ENCODE results near the gene MUC22.

The MUC22 gene

GRCh38 chr6:31010393-31011060 is at the start of gene MUC22:
Gene MUC22 (plus strand): TSS chr6:31010474. CDS start chr6:31010707, 233 bp downstream.
- DNase-seq (ENCODE audit: low read depth): peak; percentile 69
- H3K4me3 ChIP-seq (ENCODE audit: low read depth, low read length): no peak within 1 kb of the TSS
- TF ChIP-seq, protein P1, sequence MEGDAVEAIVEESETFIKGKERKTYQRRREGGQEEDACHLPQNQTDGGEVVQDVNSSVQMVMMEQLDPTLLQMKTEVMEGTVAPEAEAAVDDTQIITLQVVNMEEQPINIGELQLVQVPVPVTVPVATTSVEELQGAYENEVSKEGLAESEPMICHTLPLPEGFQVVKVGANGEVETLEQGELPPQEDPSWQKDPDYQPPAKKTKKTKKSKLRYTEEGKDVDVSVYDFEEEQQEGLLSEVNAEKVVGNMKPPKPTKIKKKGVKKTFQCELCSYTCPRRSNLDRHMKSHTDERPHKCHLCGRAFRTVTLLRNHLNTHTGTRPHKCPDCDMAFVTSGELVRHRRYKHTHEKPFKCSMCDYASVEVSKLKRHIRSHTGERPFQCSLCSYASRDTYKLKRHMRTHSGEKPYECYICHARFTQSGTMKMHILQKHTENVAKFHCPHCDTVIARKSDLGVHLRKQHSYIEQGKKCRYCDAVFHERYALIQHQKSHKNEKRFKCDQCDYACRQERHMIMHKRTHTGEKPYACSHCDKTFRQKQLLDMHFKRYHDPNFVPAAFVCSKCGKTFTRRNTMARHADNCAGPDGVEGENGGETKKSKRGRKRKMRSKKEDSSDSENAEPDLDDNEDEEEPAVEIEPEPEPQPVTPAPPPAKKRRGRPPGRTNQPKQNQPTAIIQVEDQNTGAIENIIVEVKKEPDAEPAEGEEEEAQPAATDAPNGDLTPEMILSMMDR (conservative IDR thresholded peaks at IDR 0.05; ENCODE audit: low read depth, low read length): no peak

GRCh38 chr6:30960907-30961673 is 49.2 kb upstream of the MUC22 start:
- H3K4me3 ChIP-seq (ENCODE audit: low read depth, low read length): no peak overlapping the region
- TF ChIP-seq, protein P1 (conservative IDR thresholded peaks at IDR 0.05; ENCODE audit: low read depth, low read length): no peak
- DNase-seq (ENCODE audit: low read depth): peak; percentile 50

DNA sequence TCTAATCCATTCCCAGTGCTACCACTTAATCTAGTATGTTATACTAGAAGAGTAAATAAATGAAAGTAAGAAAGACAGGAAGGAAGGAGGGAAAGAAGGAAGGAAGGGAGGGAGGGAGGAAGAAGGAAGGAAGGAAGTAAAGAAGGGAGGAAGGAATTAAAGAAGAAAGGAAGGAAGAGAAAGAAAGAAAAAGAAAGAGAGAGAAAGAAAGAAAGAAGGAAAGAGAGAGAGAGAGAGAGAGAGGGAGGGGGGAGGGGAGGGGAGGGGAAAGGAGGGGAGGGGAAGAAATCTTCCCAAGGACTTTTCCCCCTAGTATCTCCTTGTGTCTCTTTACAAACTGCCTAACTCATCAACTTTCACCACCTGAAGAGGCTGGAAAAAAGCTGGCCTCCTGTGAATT is 47.6 kb upstream of the MUC22 start:
- TF ChIP-seq, protein P1 (conservative IDR thresholded peaks at IDR 0.05; ENCODE audit: low read depth, low read length): no peak
- DNase-seq (ENCODE audit: low read depth): no peak
- no peak overlapping the region for H3K4me3 ChIP-seq (ENCODE audit: low read depth, low read length)

DNA sequence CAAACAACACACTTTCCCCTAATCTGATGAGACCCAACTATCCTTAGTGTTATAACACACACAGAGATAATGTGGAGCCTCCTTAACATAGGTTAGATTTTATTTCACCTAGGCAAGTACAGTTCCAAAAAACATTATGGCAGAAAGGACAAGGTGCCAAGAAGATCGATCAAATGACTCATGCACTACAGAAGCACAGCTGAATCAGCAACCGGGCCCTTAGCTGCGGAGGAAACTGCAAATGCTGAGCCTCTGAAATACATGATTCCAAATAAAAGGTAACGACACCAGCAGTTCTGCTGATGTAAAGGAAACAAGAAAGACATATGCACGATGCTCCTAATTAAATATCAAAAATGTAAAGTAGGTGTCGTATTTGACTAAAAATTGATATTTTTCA is 46.6 kb upstream of the MUC22 start:
- H3K4me3 ChIP-seq (ENCODE audit: low read depth, low read length): no peak overlapping the region
- peak; percentile 18 for DNase-seq (ENCODE audit: low read depth)
- TF ChIP-seq, protein P1 (conservative IDR thresholded peaks at IDR 0.05; ENCODE audit: low read depth, low read length): no peak

GRCh38 chr6:30964075-30964474 is 46.2 kb upstream of the MUC22 start:
- no peak for DNase-seq (ENCODE audit: low read depth)
- TF ChIP-seq, protein P1 (conservative IDR thresholded peaks at IDR 0.05; ENCODE audit: low read depth, low read length): no peak
- H3K4me3 ChIP-seq (ENCODE audit: low read depth, low read length): no peak overlapping the region

GRCh38 chr6:30965140-30965601 is 45.1 kb upstream of the MUC22 start:
- TF ChIP-seq, protein P1 (conservative IDR thresholded peaks at IDR 0.05; ENCODE audit: low read depth, low read length): no peak
- no peak overlapping the region for H3K4me3 ChIP-seq (ENCODE audit: low read depth, low read length)
- no peak for DNase-seq (ENCODE audit: low read depth)

Data from choroid plexus epithelial cell (primary cell).